ENCODE data around the gene BIRC6.
"Not testable (repeated sequence)": the region's sequence is repeated elsewhere in the genome, so short reads cannot be mapped to it uniquely, and the experiment has no call there.

The BIRC6 gene

GRCh38 chr2:32611771-32612170 is 254.9 kb downstream of the BIRC6 start:
- DNase-seq (ENCODE audit: low read depth in 2 of 2), result no peak

- DNase-seq (ENCODE audit: low read depth in 2 of 2), result no peak
Observed at GRCh38 chr2:32614084-32614483, 257.3 kb downstream of the BIRC6 start.

- DNase-seq (ENCODE audit: low read depth in 2 of 2), result no peak
Observed at GRCh38 chr2:32617599-32618189, 260.9 kb downstream of the BIRC6 start.

GRCh38 chr2:32622570-32623310 is 265.9 kb downstream of the BIRC6 start:
- no peak for DNase-seq (ENCODE audit: low read depth in 2 of 2)

GRCh38 chr2:32623311-32623706 is 266.5 kb downstream of the BIRC6 start:
- DNase-seq (ENCODE audit: low read depth in 2 of 2), result no peak

GRCh38 chr2:32624812-32625211 is 268.0 kb downstream of the BIRC6 start:
- no peak for DNase-seq (ENCODE audit: low read depth in 2 of 2)

- no peak for DNase-seq (ENCODE audit: low read depth in 2 of 2)
Observed at GRCh38 chr2:32626639-32627221, 269.9 kb downstream of the BIRC6 start.

GRCh38 chr2:32627441-32627813 is 270.6 kb downstream of the BIRC6 start:
- DNase-seq (ENCODE audit: low read depth in 2 of 2), result peak; percentile 14 to 20

- peak; percentile 85 to 86 for DNase-seq (ENCODE audit: low read depth in 2 of 2)
Observed at GRCh38 chr2:32627814-32628579, 271.2 kb downstream of the BIRC6 start, which contains the start of gene TTC27. TTC27 (plus strand) TSS chr2:32628050; CDS start chr2:32628293, 243 bp downstream.

- DNase-seq (ENCODE audit: low read depth in 2 of 2), result no peak
Observed at GRCh38 chr2:32632089-32632488, 275.3 kb downstream of the BIRC6 start.

- DNase-seq (ENCODE audit: low read depth in 2 of 2), result no peak
Observed at GRCh38 chr2:32633040-32633439, 276.2 kb downstream of the BIRC6 start.

GRCh38 chr2:32638548-32638947 is 281.7 kb downstream of the BIRC6 start:
- DNase-seq (ENCODE audit: low read depth in 2 of 2), result not testable (repeated sequence)

- no peak for DNase-seq (ENCODE audit: low read depth in 2 of 2)
Observed at GRCh38 chr2:32641180-32641579, 284.4 kb downstream of the BIRC6 start.

- DNase-seq (ENCODE audit: low read depth in 2 of 2), result peak; percentile 83 to 86
Observed at GRCh38 chr2:32647180-32647651, 290.4 kb downstream of the BIRC6 start.

GRCh38 chr2:32652555-32653209 is 295.9 kb downstream of the BIRC6 start:
- DNase-seq (ENCODE audit: low read depth in 2 of 2), result no peak

- DNase-seq (ENCODE audit: low read depth in 2 of 2), result no peak
Observed at GRCh38 chr2:32656069-32656468, 299.2 kb downstream of the BIRC6 start.

- DNase-seq (ENCODE audit: low read depth in 2 of 2), result no peak
Observed at GRCh38 chr2:32663864-32664263, 307.0 kb downstream of the BIRC6 start.

- no peak for DNase-seq (ENCODE audit: low read depth in 2 of 2)
Observed at GRCh38 chr2:32666704-32667103, 309.9 kb downstream of the BIRC6 start.

- DNase-seq (ENCODE audit: low read depth in 2 of 2), result no peak
Observed at GRCh38 chr2:32668254-32668653, 311.4 kb downstream of the BIRC6 start.
